NCI-H1930 (cell line): Measurements from ENCODE around the gene WRAP73.
"Not testable (repeated sequence)": the region's sequence is repeated elsewhere in the genome, so short reads cannot be mapped to it uniquely, and the experiment has no call there.

ENCODE experiments used
- DNase-seq, 2 experiments: peaks; one replicate each; lab custom pipeline; 2025; lab: John Stamatoyannopoulos, UW

Gene WRAP73

GRCh38 chr1:3596663-3597598, 53.0 kb downstream of the WRAP73 start:
- DNase-seq: no peak

GRCh38 chr1:3595949-3596348, 54.0 kb downstream of the WRAP73 start:
- no peak for DNase-seq

DNA sequence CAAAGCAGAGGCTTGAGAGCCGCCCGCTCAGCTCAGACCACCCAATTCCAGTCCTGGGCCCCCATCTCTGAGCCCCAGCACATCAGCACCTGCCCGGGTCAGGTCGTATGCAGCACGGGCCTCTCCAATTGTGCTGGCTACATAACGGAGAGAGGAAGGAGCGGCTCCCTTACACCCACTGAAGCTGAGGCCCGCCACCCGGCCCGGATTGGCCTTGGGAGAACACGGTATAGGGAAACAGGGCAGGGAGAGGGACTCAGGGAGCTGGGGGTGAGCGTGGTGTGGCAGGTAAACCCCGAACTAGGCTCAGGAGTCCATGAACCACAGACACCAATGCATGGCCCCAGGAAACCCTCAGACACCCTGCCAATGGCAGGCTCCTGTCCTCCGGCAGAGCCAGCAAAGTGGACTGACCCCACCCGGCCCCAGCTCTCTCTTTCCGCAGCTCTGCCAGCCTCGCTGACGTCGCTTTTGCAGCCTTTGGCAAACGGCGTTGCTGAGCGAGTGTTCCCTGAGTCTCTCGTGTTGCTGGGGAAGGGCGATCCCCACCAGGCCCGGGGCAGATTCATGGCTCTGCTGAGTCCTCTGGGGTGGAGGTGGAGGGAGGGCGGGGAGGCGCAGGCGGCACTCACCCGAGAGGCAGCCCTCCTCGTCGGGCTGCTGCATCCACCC, 55.1 kb downstream of the WRAP73 start:
- DNase-seq: no peak

DNA sequence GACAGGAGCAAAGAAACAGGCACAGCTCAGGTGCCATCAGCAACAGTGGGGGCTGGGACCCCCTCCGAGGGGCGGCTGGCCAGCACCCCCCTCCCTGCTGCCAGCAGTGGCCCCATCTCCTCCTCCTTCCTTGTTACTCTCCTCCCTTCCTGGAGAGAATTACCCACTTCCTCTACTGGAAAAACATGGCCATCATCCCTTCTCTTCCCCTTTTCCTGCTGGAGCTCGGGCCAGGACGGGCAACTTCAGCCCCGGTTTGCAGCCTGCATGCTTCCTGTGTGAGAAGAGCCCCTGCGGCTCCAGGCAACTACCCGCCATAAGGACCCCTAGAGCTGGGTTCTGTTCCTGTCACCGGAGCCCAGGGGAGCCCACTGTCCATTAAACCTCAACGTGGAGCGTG, 56.2 kb downstream of the WRAP73 start:
- DNase-seq: no peak

DNA sequence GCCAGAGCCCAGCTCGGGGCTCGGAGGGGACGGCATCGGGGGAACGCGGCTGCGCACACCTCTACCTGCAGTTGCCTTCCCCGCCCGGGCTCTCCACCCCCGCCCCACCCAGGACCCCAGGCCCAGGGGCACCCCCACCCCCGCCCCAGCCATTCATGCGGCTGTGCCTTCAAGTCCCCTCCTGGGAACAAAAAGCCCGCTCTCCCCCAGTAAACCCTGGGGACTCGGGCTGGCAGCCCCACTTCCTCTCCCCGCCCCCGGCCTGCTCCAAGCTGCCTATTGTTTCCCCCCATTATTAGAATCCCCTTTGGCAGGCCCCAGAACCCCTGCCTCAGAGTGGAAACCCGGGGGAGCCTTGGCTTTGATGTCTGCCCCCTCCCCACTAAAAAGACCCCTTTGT, 56.6 kb downstream of the WRAP73 start:
- no peak for DNase-seq

GRCh38 chr1:3590951-3591865, 58.7 kb downstream of the WRAP73 start:
- DNase-seq: no peak

DNA sequence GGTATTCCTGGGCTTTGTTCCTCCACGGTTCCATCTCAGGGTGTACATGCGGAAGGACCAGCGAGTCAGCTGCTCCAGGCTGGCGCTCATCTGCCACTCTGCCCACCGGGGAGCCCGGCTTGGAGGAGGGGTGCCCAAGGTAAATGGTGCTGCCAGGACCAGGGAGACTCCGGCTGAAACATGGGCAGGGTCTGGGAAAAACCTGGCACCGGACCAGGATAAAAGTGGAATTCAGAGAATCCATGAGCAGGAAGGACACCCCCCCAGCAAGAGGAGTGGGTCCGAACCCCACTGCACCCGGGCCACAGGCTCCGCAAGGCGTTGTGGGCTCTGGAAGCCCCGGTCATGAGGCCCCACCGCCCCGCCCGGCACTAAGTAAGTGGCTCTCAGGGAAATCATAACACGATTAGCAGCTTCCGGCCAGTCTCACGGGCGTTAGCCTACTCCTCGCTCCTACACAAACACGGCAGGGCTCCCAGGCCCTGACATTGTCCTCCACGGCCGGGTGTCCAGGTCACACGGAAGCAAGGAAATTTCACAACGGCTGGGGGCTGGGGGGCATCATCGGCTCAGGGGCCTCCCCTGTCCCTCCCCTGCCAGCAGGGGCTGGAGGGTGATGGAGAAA, 59.7 kb downstream of the WRAP73 start:
- no peak for DNase-seq

DNA sequence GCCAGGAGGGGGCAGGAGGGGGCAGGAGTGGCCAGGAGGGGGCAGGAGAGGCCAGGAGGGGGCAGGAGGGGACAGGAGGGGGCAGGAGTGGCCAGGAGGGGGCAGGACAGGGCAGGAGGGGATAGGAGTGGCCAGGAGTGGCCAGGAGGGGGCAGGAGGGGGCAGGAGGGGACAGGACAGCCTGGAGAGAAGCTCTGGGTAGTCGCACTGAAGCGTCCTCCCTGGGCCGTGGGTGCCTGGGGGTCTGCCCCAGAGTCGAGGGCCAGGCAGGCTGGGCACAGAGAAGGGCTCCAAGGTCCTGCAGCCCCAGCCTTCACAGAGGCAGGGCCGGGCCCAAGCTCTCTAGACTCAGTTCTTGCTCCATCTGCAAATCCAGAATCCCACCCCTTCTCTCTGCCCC, 61.5 kb downstream of the WRAP73 start:
- no peak for DNase-seq

- no peak for DNase-seq
These were observed 62.7 kb downstream of the WRAP73 start for GRCh38 chr1:3586986-3587759.

DNA sequence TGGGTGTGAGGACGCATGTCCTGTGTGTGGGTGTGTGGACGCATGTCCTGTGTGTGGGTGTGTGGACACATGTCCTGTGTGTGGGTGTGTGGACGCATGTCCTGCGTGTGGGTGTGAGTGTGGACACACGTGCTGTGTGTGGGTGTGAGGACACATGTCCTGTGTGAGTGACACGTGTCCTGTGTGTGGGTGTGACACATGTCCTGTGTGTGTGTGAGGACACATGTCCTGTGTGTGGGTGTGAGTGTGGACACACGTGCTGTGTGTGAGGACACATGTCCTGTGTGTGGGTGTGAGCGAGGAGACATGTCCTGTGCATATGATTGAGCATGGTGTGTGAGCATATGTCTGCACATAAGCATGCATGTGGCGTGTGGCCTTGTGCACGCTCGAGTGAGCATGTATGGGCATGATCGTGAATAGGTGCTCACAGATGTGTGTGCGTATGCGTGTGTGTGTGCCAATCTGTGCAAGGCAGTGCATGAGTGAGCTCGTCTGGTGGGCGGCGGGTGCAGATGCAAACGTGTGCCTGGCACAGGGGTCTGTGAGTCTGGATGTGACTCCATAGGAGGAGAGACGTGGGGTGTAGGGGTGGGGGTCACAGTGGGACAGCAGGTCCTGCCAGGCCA, 63.8 kb downstream of the WRAP73 start:
- no peak for DNase-seq

DNA sequence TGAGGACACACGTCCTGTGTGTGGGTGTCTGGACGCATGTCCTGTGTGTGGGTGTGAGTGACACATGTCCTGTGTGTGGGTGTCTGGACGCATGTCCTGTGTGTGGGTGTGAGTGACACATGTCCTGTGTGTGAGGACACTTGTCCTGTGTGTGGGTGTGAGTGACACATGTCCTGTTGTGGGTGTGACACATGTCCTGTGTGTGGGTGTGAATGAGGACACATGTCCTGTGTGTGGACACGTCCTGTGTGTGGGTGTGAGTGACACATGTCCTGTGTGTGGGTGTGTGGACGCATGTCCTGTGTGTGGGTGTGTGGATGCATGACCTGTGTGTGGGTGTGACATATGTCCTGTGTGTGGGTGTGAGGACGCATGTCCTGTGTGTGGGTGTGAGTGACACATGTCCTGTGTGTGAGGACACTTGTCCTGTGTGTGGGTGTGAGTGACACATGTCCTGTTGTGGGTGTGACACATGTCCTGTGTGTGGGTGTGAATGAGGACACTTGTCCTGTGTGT, 64.5 kb downstream of the WRAP73 start:
- not testable (repeated sequence) for DNase-seq

DNA sequence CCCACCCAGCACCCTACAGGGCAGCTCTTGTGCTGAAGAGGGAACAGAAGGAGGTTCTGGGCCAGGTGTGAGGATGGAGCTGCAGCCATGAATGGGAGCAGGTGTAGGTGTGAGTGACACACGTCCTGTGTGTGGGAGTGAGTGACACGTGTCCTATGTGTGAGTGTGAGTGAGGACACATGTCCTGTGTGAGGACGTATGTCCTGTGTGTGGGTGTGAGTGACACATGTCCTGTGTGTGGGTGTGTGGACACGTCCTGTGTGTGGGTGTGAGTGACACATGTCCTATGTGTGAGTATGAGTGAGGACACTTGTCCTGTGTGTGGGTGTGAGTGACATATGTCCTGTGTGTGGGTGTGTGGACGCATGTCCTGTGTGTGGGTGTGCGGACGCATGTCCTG, 65.0 kb downstream of the WRAP73 start:
- no peak for DNase-seq

DNA sequence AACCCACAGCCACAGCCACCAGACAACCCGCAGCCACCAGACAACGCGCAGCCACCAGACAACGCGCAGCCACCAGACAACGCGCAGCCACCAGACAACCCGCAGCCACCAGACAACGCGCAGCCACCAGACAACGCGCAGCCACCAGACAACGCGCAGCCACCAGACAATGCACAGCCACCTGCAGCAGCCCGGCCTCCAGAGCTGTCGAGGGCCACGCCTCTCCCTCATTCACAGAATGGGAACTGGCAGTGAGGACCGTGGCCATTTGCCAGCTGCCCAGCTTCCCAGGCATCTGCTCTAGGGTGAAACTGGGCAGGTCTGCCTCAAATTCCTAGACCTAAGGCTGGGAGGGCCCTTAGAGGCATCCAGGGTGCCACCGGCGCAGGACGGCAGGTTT, 66.2 kb downstream of the WRAP73 start:
- not testable (repeated sequence) for DNase-seq

- DNase-seq: no peak
These were observed 68.4 kb downstream of the WRAP73 start for GRCh38 chr1:3581296-3582036.
